Activated naive CD4-positive, alpha-beta T cell treated with anti-CD3 and anti-CD28 coated beads, Interleukin-2, amount 50 U/mL, for 16 hours (primary cell): Measurements from ENCODE around the gene ZSWIM3.
A peak's percentile ranks its signal among the peaks of the same experiment; 100 is the strongest.

Source experiments
- DNase-seq: peaks from one replicate; pipeline ENCODE4 v3.0.0-alpha.2; 2020

The ZSWIM3 gene

DNA sequence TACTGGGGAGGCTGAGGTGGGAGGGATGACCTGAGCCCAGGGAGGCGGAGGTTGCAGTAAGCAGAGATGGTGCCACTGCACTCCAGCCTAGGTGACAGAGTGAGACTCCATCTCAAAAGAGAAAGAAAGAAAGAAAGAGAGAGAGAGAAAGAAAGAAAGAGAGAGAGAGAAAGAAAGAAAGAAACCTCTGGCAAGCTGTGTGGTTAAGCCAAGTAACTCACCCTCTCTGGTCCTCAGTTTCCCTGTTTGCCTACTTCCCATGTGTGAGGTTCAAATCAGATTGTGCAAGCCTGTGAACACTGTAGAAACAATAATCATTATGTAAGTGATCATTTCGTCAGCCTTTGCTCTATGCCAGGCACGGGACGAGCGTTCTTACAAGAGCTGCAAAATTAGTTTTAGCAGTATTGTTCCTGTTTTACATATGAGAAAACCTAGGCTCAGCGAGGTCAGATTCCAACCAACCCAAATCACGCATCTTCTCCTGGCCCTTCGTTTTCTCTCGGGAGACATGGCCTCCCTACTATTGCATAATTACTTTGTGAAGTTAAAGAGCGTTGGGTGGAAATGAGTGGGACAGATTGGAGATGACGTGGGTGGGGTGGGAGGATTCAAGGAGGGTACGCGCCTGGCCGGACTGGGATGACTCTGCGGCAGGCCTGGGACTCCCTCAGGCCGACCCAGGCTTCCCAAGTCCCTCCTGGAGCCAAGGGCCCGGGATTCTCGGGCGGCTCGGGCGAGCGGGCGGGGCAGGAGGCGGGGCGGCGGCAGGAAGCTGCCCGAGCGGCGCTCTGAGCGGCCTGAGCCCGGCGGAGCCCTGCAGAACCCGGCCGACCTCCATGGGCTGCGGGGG, 24.2 kb upstream of the ZSWIM3 start, which contains the start of gene SNX21:
SNX21 (plus strand) TSS at position 770 of the 853 bp plus-strand sequence. CDS start 121 bp downstream, outside the sequence.
- DNase-seq, result peak; percentile 17

DNA sequence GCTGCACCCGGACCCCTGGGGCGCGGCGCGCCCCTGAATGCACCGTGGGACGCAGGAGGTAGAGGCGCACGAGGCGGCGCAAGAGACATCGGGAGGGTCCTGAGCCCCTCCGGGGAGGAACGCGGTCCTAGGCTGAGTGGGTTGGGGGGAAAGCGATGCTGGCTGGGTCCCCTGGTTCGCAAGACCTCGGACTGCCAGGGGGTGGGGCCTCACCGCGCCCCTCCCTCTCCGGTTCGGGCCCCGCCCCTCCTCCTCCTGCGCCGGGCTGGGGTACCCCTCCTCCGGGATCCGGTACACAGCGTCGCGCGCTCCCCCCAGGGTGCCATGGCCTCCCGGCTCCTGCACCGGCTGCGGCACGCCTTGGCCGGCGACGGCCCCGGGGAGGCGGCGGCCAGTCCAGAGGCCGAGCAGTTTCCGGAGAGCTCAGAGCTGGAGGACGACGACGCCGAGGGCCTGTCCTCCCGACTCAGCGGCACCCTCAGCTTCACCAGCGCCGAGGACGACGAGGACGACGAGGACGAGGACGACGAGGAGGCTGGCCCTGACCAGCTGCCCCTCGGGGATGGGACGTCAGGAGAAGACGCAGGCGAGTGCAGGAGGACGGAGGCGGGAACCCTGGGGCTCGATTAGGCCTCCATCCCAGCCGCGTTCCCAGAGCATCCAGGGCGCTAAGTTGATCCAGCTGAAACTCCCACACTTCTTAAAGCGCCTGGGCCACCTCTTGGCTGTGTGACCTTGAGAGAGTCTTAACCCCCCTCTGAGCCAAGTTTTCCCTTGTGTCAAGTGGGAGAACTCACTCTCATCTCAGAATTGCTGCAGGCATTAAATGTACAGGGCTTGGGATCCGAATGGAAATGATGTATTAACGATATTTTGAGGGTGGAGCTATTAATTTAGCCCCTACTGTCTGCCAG, 23.3 kb upstream of the ZSWIM3 start:
- DNase-seq, result peak; percentile 51

DNA sequence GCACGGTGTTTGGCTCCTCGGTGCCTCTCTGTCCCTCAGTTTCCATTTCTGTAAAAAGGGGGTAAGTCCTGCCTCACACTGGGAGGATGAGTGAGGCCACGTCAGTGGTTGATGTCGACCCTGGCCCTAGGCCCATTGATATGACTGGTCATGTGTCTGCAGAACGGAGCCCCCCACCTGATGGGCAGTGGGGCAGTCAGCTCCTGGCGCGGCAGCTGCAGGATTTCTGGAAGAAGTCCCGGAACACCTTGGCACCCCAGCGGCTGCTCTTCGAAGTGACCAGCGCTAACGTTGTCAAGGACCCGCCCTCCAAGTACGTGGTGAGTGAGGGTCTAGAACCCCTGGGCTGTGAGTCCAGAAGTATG, 22.6 kb upstream of the ZSWIM3 start:
- no peak for DNase-seq

DNA sequence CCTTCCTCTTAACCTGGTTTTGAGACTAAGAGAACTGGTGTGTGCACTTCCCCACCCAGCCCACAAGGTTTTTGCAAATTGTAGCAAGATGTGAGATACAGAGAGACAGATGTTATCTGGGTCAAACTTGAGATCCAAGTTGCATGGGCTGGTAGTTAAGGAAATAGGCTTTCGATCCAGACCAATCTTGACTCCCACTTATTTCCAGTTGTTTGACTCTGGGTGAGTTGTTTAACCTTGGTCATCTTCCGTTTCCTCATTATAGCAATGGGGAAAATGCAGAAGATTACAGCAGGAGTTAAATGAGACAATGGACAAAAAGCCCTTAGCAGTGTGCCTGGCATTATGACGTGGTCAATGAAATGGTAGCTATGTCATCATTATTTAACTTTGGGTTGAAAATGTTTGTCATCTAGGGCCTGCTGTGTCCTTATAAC, 22.1 kb upstream of the ZSWIM3 start:
- DNase-seq, result no peak

DNA sequence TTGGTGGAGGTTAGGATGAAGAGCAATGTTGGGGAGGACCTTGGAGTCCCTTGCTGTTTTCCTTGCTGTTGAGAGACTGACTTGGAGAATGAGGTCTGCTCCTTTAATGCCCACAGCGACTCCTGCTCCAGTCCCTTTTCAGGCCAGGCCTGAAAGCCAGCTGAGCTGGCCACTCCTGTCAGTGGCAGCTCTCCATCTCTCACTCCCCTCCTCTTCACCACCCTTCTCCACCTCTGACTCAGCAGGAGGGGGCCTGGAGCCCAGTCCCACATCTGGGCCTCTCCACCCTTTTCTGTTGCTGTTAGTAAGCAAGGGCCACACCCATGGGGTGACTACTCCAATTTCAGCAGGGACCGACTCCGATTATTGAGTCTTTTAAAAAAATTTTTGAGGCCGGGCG, 21.6 kb upstream of the ZSWIM3 start:
- no peak for DNase-seq

DNA sequence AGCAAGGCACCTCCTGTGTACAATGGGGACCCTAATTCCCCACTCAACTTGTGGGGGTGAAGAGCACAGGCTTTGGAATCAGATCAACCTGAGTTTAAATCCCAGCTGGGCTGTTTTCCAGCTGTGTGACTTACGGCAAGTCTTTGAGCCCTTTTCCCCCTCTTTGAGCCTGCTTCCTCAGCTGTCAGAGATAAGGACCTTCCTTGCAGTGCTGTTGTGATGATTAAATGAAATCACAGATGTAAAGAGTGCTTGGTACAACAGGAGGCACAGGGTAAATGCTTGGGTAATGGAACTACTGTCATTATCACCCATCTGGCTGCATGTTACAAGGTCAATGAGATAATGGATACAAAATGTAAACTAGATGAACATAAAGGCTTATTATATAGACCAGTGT, 20.6 kb upstream of the ZSWIM3 start:
- DNase-seq, result no peak

DNA sequence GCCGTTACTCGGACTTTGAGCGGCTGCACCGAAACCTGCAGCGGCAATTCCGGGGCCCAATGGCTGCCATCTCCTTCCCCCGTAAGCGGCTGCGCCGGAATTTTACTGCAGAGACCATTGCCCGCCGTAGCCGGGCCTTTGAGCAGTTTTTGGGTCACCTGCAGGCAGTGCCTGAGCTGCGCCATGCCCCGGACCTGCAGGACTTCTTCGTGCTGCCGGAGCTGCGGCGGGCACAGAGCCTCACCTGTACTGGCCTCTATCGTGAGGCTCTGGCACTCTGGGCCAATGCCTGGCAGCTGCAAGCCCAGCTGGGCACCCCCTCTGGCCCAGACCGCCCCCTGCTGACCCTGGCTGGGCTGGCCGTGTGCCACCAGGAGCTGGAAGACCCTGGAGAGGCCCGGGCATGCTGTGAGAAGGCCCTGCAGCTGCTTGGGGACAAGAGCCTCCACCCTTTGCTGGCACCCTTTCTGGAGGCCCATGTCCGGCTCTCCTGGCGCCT, 16.7 kb upstream of the ZSWIM3 start:
- no peak for DNase-seq

DNA sequence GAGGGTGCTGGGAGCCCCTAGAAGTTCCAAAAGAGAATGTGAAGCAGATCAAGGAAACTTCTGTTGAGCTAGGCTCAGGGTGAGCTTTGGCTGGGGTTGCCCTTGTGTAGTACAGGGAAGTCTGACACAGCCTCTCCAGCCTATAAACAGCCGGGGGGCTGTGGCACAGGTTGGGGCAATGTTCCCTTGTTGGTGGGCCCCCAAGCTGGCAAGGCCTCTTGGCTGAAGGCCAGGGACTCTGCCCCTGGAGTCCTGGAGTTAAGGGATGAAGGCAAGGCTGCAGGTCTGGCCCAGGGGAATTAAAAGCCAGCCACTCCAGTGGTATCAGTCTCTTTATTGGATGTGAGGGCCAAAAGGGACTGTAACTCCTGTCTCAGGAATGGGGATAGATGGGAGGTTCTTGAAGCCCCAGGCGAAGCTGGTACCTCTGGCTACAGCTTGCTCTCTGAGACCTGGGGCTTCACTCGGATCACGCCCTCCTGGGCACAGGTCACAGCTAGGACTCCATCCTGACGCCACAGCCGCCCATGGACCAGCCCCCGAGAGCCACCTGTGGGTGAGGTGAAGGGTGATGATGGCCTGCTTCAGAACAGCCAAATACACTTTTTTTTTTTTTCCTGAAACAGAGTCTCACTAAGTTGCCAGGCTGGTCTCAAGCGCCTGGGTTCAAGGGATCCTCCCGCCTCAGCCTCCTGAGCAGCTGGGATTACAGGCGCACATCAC, 15.8 kb upstream of the ZSWIM3 start:
- DNase-seq, result no peak

DNA sequence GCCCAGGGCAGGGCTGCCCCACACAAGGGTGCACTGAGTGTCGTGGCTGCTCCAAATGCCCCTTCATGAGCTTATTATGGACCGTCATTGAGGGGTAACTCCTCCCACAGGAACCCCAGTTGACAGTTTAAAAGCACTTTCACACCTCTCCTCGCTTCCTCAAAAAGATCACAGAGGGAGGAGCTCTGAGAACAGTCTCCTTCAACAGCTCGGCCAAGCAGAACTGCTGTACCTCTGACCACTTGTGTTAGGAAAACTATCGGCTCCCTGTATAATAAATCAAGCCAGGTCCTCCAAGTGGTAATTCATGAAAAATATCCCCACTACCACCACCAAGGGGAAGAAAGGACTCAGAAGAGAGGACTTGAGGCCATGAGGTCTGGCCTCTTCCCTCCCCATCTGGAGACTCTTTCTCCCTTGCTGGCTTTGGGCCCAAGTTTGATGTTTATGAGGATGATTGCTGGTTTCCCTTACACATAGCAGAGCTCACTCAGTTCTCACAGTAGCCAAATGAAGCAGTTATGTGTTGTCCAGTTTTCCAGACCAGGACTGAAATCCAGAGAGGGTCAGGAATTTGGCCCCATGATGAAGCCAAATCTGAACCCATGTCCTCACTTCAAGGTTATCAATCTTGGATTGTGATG, 15.1 kb upstream of the ZSWIM3 start:
- no peak for DNase-seq

DNA sequence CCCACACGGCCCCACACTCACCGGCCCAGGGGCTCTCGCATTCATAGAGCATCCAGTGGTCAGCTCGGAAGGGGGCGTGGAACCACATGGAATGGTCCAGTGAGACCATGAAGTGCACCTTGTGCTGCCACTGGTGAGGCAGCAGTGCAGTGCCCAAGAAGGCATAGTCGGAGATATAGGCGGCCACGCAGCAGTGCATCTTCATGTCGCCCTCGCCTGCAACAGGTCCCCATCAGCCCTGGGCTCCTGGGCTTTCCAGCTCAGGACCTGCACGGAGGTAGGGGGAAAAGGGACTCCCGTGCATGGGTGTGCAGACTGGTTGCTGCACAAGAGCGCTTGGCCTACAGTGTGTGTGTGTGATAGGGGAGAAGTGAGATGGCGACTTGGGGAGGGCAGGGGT, 13.9 kb upstream of the ZSWIM3 start:
- no peak for DNase-seq

DNA sequence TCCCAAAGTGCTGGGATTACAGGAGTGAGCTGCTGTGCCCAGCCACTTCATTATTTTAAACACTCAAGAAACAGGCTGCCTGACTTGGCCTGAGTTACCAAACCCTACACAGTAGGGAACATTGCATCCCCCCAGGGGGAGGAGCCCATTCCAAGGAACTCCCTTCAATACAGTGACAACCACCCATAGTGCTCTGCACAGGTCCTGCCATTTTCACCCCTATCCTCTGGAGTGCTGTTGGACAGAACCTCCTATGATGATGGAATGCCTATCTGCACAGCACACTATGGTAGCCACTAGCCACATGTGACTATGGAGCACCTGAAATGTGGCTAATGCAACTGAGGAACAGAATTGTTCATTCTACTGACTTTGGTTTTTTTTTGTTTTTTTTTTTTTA, 12.0 kb upstream of the ZSWIM3 start:
- DNase-seq, result no peak

DNA sequence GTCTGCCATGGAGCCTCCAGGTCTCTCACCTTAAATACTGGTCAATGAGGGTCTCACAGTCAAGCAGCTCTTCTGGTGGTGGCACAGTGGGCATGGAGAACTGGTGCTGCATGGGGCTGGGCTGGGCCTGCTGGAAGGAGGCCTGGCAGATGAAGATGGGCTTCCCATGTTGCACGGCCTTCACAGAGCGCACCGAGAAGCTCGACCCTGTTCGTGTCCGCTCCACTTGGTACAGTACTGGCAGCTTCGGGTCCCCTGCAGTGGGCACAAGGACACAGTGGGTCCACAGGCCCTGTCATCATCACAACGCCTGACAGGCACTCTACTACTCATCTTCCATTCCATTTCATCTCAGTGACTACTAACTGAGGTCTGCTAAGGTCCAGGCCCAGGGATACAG, 9.0 kb upstream of the ZSWIM3 start:
- DNase-seq, result no peak

DNA sequence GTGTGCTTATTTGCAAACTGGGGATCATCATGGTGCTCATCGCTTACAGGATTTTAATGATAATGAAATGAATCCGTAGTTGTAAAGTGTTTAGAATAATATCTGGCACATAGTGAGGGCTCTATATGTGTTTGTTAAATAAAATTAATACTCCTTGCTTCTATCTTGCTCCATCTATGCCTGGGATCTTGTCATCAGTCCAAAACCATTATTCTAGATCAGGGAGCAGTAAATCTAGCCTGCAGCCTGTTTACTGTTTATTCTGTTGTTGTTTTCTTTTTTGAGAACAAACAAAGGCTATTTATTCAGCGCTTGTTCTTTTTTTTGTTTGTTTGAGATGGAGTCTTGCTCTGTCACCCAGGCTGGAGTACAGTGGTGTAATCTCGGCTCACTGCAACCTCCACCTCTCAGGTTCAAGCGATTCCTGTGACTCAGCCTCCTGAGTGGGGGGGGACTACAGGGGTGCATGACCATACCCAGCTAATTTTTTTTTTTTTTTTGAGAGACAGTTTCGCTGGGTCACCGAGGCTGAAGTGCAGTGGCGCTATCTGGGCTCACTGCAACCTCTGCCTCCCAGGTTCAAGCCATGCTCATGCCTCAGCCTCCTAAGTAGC, 8.3 kb upstream of the ZSWIM3 start:
- DNase-seq, result no peak

DNA sequence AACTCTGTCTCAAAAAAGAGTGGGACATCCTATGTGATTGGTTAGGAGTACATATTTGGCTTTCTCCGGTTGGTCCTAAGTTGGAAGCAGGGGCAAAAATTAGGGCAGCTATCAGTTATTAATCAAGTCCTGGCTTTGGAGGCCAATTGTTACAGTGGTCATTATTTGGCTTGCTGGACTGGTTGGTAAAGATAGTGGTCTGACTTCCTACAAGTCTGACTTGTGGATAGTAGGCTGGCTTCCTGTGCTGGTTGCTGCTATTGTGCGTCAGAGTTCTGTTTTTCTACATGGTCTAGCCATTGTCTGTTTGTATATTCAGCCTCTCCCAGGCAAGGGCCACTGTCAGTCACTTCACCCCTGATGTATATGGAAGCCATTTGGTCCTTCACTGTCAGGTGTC, 7.2 kb upstream of the ZSWIM3 start:
- no peak for DNase-seq

DNA sequence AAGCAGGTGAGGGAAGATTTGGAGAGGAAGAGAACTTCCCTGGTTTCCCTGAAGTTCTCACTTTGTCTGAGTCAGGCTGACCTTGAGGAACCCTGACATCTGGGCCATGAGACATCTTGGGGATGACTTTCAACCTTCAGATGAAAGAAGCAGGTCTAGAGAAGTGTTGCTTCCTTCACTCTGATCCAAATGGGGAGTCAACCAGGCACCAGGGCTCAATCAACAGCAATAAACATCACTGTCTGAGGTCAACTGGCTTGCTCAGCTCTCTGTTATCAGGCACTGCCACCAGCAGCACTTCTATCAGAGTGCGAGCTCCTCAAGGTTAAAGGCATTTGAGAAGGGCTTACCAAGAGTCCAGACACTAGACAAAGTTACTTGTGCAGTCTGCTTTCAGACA, 6.5 kb upstream of the ZSWIM3 start:
- DNase-seq, result no peak

DNA sequence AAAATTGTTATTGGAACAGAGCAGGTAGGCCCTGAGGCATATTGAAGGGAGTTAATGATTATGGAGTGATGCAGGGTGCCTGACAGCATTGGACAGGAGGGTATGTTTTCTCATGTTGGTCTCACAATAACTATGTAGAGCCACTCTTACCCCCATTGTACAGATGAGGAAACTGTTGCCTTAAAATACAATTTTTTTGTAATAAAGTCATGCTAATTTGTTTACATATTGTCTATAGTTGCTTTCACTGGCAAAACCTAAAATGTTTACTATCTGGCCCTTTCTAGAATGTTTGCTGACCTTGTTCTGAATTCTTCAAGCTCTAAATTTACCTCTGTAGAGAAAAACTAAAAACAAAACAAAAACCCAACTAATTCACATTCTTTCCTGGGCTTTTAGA, 5.9 kb upstream of the ZSWIM3 start:
- DNase-seq, result no peak

DNA sequence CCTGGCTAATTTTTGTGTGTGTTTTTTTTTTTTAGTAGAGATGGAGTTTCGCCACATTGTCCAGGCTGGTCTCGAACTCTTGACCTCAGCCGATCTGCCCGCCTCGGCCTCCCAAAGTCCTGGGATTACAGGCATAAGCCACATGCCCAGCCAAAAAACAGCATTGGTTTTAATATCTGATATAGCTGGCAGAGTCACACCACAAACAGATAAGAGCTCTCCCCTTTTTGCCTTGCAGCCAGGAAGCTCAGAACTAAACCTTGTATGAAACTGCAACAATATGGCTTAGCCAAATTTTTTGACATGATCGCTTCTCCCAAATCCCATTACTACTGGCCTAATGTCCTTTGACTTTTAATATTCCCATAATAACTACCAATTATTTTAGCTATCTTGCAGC, 5.1 kb upstream of the ZSWIM3 start:
- no peak for DNase-seq

DNA sequence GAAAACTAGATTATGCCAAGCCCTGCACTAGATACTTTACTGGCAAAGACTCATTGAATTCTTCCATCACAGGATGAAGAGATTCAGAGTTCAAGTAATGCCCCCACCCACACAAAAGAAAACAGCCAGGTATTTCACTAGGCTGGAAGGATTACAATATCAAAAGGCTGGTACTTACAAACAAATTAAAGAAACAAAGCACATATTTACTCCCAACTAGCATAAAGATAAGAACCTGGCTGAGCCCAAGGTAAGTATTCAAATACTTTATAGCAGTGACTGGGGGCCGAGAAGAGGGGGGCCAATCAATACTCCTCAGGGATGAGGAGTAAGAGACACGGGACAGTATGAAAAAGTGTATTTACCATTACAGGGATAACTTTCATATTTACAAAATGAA, 3.9 kb upstream of the ZSWIM3 start:
- no peak for DNase-seq

DNA sequence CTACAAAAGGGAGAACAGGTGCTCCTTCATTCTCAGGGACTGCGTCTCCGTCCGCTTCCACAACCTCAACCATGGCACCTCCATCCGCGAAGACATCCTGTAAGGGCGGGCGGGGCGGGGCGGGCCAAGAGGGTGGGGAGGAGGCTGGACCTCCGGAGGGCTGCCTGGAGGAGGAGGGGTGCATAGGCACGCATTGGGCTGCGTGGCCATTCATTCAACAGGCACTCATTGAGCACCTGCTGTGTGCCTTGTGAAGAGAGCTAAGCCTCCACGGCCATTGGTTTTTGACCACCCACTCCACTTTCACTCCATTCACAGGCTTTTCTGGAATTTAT, 435 bp downstream of the ZSWIM3 start:
- DNase-seq, result peak; percentile 28

DNA sequence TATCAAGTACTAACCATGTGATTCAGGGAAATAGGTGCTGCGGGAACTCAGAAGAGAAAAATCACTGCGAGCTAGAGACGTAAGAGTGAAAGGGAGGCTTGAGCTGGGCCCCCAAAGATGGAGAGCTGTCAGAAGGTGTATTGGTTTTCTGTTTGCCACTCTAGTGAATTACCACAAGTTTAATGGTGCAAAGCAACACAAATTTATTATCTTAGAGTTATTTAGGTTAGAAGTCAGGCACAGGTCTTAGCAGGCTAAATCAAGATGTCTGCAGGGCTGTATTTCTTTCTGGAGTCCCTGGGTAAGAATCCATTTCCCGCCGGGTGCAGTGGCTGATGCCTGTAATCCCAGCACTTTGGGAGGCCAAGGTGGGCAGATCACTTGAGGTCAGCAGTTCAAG, 2.5 kb downstream of the ZSWIM3 start:
- DNase-seq, result no peak

DNA sequence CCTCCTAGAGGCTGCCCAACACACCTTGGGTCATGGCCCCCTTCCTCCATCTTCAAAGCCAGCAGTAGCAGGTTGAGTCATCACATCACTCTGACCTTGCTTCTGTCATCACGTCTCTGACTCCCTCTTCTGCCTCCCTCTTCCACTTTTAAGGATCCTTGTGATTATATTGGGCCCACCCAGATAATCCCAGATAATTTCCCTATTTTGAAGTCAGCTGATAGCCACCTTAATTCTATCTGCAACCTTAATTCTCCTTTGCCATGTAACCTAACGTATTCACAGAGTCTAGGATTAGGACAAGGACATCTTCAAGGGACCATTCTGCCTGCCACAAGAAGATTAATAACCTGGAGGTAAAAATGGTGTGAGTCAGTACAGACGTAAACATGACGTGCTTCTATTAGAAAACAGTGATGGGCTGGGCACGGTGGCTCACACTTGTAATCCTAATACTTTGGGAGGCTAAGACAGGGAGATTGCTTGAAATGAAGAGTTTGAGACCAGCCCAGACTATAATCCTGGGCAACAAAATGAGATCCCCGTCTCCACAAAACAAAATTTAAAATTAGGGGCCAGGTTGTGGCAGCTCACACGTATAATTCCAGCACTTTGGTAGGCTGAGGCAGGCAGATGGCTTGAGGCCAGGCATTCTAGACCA, 3.3 kb downstream of the ZSWIM3 start:
- DNase-seq, result no peak
